Neural cell (in vitro differentiated cells): ENCODE data around the gene GDPD5. TPM values are rescaled to one million over a fixed set of nuclear protein-coding genes. Genes with fewer than 3 reads are reported as not detected.

Experiments
- H2AFZ ChIP-seq: fragments of 200-600, 300-800 bp; sonication (generic), shearing (Covaris generic); 2 replicates; pipeline ENCODE4 v1.6.0; 2014; ENCODE audit warnings: low read depth, mild to moderate bottlenecking, antibody characterized with exemption, low read length, moderate library complexity
- H3F3A ChIP-seq: fragments of 200-600 bp; shearing (Covaris generic); 2 replicates; pipeline ENCODE4 v1.6.1; 2016; ENCODE audit warnings: mild to moderate bottlenecking, moderate library complexity, mixed read lengths, antibody characterized with exemption, low read length; ENCODE audit not compliant: insufficient read depth, poor library complexity, severe bottlenecking
- H3K27ac ChIP-seq: fragments of 200-600, 300-800 bp; sonication (generic), shearing (Covaris generic); 2 replicates; pipeline ENCODE4 v1.5.1; 2014; ENCODE audit warnings: mild to moderate bottlenecking, low read length, moderate library complexity
- H3K27me3 ChIP-seq: fragments of 300-800, 200-600 bp; sonication (generic), shearing (Covaris generic); 2 replicates; pipeline ENCODE4 v1.6.0; 2014; ENCODE audit warnings: mild to moderate bottlenecking, low read depth, low read length, moderate library complexity; ENCODE audit not compliant: insufficient read depth
- H3K36me3 ChIP-seq: fragments of 300-800, 200-600 bp; sonication (generic), shearing (Covaris generic); 2 replicates; pipeline ENCODE4 v1.5.1; 2014; ENCODE audit warnings: mild to moderate bottlenecking, antibody characterized with exemption, low read length, moderate library complexity; ENCODE audit not compliant: insufficient read depth
- H3K4me2 ChIP-seq: fragments of 300-800, 200-600 bp; sonication (generic), shearing (Covaris generic); 2 replicates; pipeline ENCODE4 v1.6.0; 2014; ENCODE audit warnings: mild to moderate bottlenecking, low read length
- H3K4me3 ChIP-seq: fragments of 300-800, 200-600 bp; sonication (generic), shearing (Covaris generic); 2 replicates; pipeline ENCODE4 v1.5.1; 2014; ENCODE audit warnings: mild to moderate bottlenecking, low read length, moderate library complexity
- H3K79me2 ChIP-seq: fragments of 200-600 bp; shearing (Covaris generic); replicated peaks from 2 replicates; pipeline ENCODE4 v1.6.0; 2014; ENCODE audit warnings: mild to moderate bottlenecking, low read length, moderate library complexity; ENCODE audit not compliant: insufficient read depth
- H3K9ac ChIP-seq: fragments of 300-800, 200-600 bp; sonication (generic), shearing (Covaris generic); 2 replicates; pipeline ENCODE4 v1.6.1; 2016; ENCODE audit warnings: mild to moderate bottlenecking, low read length, mixed read lengths
- H3K9me2 ChIP-seq: fragments of 200-600 bp; shearing (Covaris generic); 2 replicates; pipeline ENCODE4 v1.6.1; 2016; ENCODE audit warnings: mild to moderate bottlenecking, low read length, mixed read lengths; ENCODE audit not compliant: insufficient read depth
- H3K9me3 ChIP-seq: fragments of 200-600, 300-800 bp; sonication (generic), shearing (Covaris generic); 2 replicates; pipeline ENCODE4 v1.6.1; 2016; ENCODE audit warnings: mild to moderate bottlenecking, mixed run types, low read length, moderate library complexity, mixed read lengths
- H4K20me1 ChIP-seq: fragments of 200-600 bp; shearing (Covaris generic); 2 replicates; pipeline ENCODE4 v1.6.1; 2016; ENCODE audit warnings: mild to moderate bottlenecking, mixed run types; ENCODE audit not compliant: insufficient read depth
- EP300 ChIP-seq: fragments of 450-650 bp; conservative IDR thresholded peaks from 2 replicates; pipeline ENCODE4 v1.6.1; 2014; ENCODE audit warnings: antibody characterized with exemption, mild to moderate bottlenecking, moderate library complexity; ENCODE audit not compliant: poor library complexity, severe bottlenecking
- EZH2 ChIP-seq: fragments of 200-600, 300-800 bp; shearing (Covaris generic), sonication (generic); IDR thresholded peaks from 2 replicates; pipeline ENCODE4 v1.6.1; 2014; ENCODE audit warnings: antibody characterized with exemption, low read length, borderline replicate concordance, mild to moderate bottlenecking; ENCODE audit not compliant: insufficient read depth, poor library complexity, severe bottlenecking
- MXI1 ChIP-seq: fragments of 450-650 bp; conservative IDR thresholded peaks from 2 replicates; pipeline ENCODE4 v1.6.1; 2014; ENCODE audit warnings: antibody characterized with exemption, mild to moderate bottlenecking; ENCODE audit not compliant: poor library complexity, severe bottlenecking
- POLR2AphosphoS5 ChIP-seq: IDR thresholded peaks from 2 replicates; pipeline ENCODE4 v1.6.1; 2012
- RAD21 ChIP-seq: fragments of 450-650 bp; conservative IDR thresholded peaks from 2 replicates; pipeline ENCODE4 v1.6.1; 2014; ENCODE audit warnings: antibody characterized with exemption, mild to moderate bottlenecking, moderate library complexity
- SMC3 ChIP-seq: fragments of 450-650 bp; conservative IDR thresholded peaks from 2 replicates; pipeline ENCODE4 v1.6.1; 2014; ENCODE audit warnings: antibody characterized with exemption, mild to moderate bottlenecking, moderate library complexity; ENCODE audit not compliant: poor library complexity
- TAF1 ChIP-seq: IDR thresholded peaks from 2 replicates; pipeline ENCODE4 v1.6.1; 2012; ENCODE audit warnings: low read depth
- polyA plus RNA-seq: library from polyadenylated mRNA; depleted of rRNA; stranded (reverse); fragments of >200 nt; gene quantifications from 2 replicates; pipeline ENCODE4 v1.2.3, GENCODE V29; 2014
- TF ChIP-seq, protein P1 (sequence below): IDR thresholded peaks from 2 replicates; pipeline ENCODE4 v1.6.1; 2012; ENCODE audit warnings: borderline replicate concordance
- TF ChIP-seq, protein P2 (sequence below): fragments of 450-650 bp; IDR thresholded peaks from 2 replicates; pipeline ENCODE4 v1.5.1; 2014; ENCODE audit warnings: antibody characterized with exemption, mild to moderate bottlenecking, moderate library complexity; ENCODE audit not compliant: poor library complexity, severe bottlenecking

GDPD5 gene
- polyA plus RNA-seq, 1 donor from 2014 or later = 19.2 TPM

- TF ChIP-seq RAD21 (no peak), SMC3 (no peak), EP300 (no peak), TAF1 (no peak), POLR2AphosphoS5 (no peak), EZH2 (no peak), MXI1 (no peak)
- TF ChIP-seq, protein P1, sequence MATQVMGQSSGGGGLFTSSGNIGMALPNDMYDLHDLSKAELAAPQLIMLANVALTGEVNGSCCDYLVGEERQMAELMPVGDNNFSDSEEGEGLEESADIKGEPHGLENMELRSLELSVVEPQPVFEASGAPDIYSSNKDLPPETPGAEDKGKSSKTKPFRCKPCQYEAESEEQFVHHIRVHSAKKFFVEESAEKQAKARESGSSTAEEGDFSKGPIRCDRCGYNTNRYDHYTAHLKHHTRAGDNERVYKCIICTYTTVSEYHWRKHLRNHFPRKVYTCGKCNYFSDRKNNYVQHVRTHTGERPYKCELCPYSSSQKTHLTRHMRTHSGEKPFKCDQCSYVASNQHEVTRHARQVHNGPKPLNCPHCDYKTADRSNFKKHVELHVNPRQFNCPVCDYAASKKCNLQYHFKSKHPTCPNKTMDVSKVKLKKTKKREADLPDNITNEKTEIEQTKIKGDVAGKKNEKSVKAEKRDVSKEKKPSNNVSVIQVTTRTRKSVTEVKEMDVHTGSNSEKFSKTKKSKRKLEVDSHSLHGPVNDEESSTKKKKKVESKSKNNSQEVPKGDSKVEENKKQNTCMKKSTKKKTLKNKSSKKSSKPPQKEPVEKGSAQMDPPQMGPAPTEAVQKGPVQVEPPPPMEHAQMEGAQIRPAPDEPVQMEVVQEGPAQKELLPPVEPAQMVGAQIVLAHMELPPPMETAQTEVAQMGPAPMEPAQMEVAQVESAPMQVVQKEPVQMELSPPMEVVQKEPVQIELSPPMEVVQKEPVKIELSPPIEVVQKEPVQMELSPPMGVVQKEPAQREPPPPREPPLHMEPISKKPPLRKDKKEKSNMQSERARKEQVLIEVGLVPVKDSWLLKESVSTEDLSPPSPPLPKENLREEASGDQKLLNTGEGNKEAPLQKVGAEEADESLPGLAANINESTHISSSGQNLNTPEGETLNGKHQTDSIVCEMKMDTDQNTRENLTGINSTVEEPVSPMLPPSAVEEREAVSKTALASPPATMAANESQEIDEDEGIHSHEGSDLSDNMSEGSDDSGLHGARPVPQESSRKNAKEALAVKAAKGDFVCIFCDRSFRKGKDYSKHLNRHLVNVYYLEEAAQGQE = no peak
- TF ChIP-seq, protein P2, sequence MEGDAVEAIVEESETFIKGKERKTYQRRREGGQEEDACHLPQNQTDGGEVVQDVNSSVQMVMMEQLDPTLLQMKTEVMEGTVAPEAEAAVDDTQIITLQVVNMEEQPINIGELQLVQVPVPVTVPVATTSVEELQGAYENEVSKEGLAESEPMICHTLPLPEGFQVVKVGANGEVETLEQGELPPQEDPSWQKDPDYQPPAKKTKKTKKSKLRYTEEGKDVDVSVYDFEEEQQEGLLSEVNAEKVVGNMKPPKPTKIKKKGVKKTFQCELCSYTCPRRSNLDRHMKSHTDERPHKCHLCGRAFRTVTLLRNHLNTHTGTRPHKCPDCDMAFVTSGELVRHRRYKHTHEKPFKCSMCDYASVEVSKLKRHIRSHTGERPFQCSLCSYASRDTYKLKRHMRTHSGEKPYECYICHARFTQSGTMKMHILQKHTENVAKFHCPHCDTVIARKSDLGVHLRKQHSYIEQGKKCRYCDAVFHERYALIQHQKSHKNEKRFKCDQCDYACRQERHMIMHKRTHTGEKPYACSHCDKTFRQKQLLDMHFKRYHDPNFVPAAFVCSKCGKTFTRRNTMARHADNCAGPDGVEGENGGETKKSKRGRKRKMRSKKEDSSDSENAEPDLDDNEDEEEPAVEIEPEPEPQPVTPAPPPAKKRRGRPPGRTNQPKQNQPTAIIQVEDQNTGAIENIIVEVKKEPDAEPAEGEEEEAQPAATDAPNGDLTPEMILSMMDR = no peak
- Histone ChIP-seq H3K4me3 (no peak overlapping the region), H3K79me2 (no peaks in the 10 kb centered on the region), H3K9me3 (no peaks in the 10 kb centered on the region), H3K4me2 (no peak overlapping the region), H2AFZ (no peak overlapping the region), H3K9ac (no peak overlapping the region), H3K36me3 (no peaks in the 10 kb centered on the region), H3K27me3 (no peaks in the 10 kb centered on the region), H3F3A (no peaks in the 10 kb centered on the region), H3K9me2 (no peaks in the 10 kb centered on the region), H4K20me1 (no peaks in the 10 kb centered on the region), H3K27ac (no peak overlapping the region)
Observed at GRCh38 chr11:75469785-75470405, 55.8 kb downstream of the GDPD5 start.

DNA sequence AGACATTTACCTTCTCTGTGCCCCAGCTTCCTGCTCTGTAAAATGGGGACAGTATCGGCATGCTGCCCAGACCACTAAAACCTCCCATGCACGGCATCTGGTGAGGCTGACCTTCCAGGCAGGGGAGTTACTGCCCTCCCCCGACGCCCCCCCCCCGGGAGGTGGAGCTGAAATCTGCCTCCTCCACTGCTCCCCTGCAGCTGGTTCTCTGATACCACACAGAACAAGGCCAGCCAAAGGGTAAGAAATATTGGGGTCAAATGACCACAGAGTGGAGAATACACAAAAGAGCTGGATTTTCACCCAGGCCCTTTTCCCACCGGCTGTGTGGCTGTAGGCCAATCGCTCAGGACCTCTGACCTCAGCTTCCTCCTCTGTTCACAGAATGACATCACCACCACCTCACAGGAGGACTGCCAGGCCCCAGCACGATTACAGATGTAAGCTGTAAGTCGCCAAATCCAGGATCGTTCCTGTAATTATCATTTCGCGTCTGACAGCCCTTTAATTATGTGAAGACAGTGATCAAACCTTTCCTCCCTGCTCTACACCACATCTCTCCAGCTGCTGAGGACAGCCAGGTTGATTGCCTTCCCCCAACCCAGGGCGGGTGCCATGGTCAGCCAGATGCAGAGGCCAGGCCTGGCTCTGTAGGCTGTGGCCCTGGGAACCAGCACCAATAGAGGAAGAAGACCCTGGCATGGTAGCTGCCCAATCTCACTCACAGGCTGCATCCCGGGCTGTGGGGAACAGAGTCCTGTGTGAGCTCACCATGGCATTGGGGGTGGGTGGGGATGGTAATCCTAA is 57.0 kb downstream of the GDPD5 start:
- Histone ChIP-seq H4K20me1 (no peaks in the 10 kb centered on the region), H3F3A (no peaks in the 10 kb centered on the region), H2AFZ (no peak overlapping the region), H3K36me3 (no peaks in the 10 kb centered on the region), H3K27me3 (no peaks in the 10 kb centered on the region), H3K79me2 (no peaks in the 10 kb centered on the region), H3K9me3 (no peaks in the 10 kb centered on the region), H3K27ac (no peak overlapping the region), H3K4me2 (no peak overlapping the region), H3K4me3 (no peak overlapping the region), H3K9ac (no peak overlapping the region), H3K9me2 (no peaks in the 10 kb centered on the region)
- TF ChIP-seq, protein P1 = no peak
- TF ChIP-seq SMC3 (no peak), EZH2 (no peak)
